Type B pancreatic cell (in vitro differentiated cells): Measurements from ENCODE around the gene FAM3C. TPM values are rescaled to one million over a fixed set of nuclear protein-coding genes. Genes with fewer than 3 reads are reported as not detected.

Experiments used
- DNase-seq: peaks from one replicate; pipeline ENCODE4 v3.0.0; 2021; ENCODE audit warnings: mixed read lengths; ENCODE audit not compliant: unreplicated experiment; ENCODE audit errors: extremely low spot score
- H3K27ac Mint-ChIP-seq: 2 replicates; pipeline ENCODE4 v1.8.0; 2021; ENCODE audit warnings: mild to moderate bottlenecking, mixed read lengths
- H3K27me3 Mint-ChIP-seq: 2 replicates; pipeline ENCODE4 v1.8.0; 2021; ENCODE audit warnings: mixed read lengths
- H3K36me3 Mint-ChIP-seq: 2 replicates; pipeline ENCODE4 v1.8.0; 2021; ENCODE audit warnings: mixed read lengths
- H3K4me1 Mint-ChIP-seq: one replicate; pipeline ENCODE4 v1.8.0; 2021; ENCODE audit warnings: mixed read lengths; ENCODE audit not compliant: unreplicated experiment
- H3K4me3 Mint-ChIP-seq: 2 replicates; pipeline ENCODE4 v1.8.0; 2021; ENCODE audit warnings: mild to moderate bottlenecking, mixed read lengths
- H3K9me3 Mint-ChIP-seq: 2 replicates; pipeline ENCODE4 v1.8.0; 2021; ENCODE audit warnings: mixed read lengths
- CTCF ChIP-seq: fragments of 200-600 bp; sonication (generic); conservative IDR thresholded peaks from 2 replicates; pipeline ENCODE4 v1.5.0; 2021; ENCODE audit warnings: antibody characterized with exemption, mild to moderate bottlenecking
- total RNA-seq: library from RNA; stranded (reverse); gene quantifications from 2 replicates; pipeline ENCODE4 v1.2.1, GENCODE V29; 2021; ENCODE audit warnings: low replicate concordance

Gene FAM3C
- total RNA-seq, 1 donor from 2014 or later, result 73.9 TPM

- Mint-ChIP-seq H3K36me3 (peaks cover 6% of the 10 kb centered on the region), H3K4me3 (no peak overlapping the region), H3K9me3 (no peaks in the 10 kb centered on the region), H3K27me3 (no peaks in the 10 kb centered on the region), H3K27ac (no peak overlapping the region), H3K4me1 (no peaks in the 10 kb centered on the region)
- no peak for DNase-seq
- no peak for TF ChIP-seq CTCF
Measured at GRCh38 chr7:121344497-121344896, 51.6 kb downstream of the FAM3C start.

- H3K27ac Mint-ChIP-seq, result no peak overlapping the region
- no peaks in the 10 kb centered on the region for H3K9me3 Mint-ChIP-seq
- no peak for TF ChIP-seq CTCF
- H3K4me1 Mint-ChIP-seq, result no peaks in the 10 kb centered on the region
- H3K27me3 Mint-ChIP-seq, result no peaks in the 10 kb centered on the region
- H3K4me3 Mint-ChIP-seq, result no peak overlapping the region
- H3K36me3 Mint-ChIP-seq, result peaks cover 6% of the 10 kb centered on the region
- no peak for DNase-seq
Measured at GRCh38 chr7:121344093-121344492, 52.0 kb downstream of the FAM3C start.

GRCh38 chr7:121343302-121343701, 52.8 kb downstream of the FAM3C start:
- Mint-ChIP-seq H3K9me3 (no peaks in the 10 kb centered on the region), H3K27ac (no peak overlapping the region), H3K27me3 (no peaks in the 10 kb centered on the region), H3K36me3 (peaks cover 6% of the 10 kb centered on the region), H3K4me3 (no peak overlapping the region), H3K4me1 (peaks cover under 1% of the 10 kb centered on the region)
- TF ChIP-seq CTCF, result no peak
- no peak for DNase-seq

- no peak for DNase-seq
- peaks cover 6% of the 10 kb centered on the region for H3K36me3 Mint-ChIP-seq
- no peaks in the 10 kb centered on the region for H3K27me3 Mint-ChIP-seq
- H3K4me3 Mint-ChIP-seq, result no peak overlapping the region
- no peak overlapping the region for H3K27ac Mint-ChIP-seq
- H3K4me1 Mint-ChIP-seq, result peaks cover 7% of the 10 kb centered on the region
- H3K9me3 Mint-ChIP-seq, result no peaks in the 10 kb centered on the region
- no peak for TF ChIP-seq CTCF
Measured at GRCh38 chr7:121342631-121343030, 53.5 kb downstream of the FAM3C start.

GRCh38 chr7:121341933-121342332, 54.2 kb downstream of the FAM3C start:
- Mint-ChIP-seq H3K27ac (no peak overlapping the region), H3K36me3 (peaks cover under 1% of the 10 kb centered on the region), H3K9me3 (no peaks in the 10 kb centered on the region), H3K4me3 (no peak overlapping the region), H3K4me1 (peaks cover 11% of the 10 kb centered on the region), H3K27me3 (no peaks in the 10 kb centered on the region)
- TF ChIP-seq CTCF, result no peak
- DNase-seq, result no peak

- H3K27me3 Mint-ChIP-seq, result peaks cover 9% of the 10 kb centered on the region
- H3K4me3 Mint-ChIP-seq, result no peak overlapping the region
- no peak for DNase-seq
- no peaks in the 10 kb centered on the region for H3K9me3 Mint-ChIP-seq
- no peak for TF ChIP-seq CTCF
- H3K27ac Mint-ChIP-seq, result no peak overlapping the region
- peaks cover 11% of the 10 kb centered on the region for H3K4me1 Mint-ChIP-seq
- no peaks in the 10 kb centered on the region for H3K36me3 Mint-ChIP-seq
Measured at GRCh38 chr7:121339082-121339481, 57.0 kb downstream of the FAM3C start.
